CD4-positive, alpha-beta T cell treated with Interleukin-12 subunit alpha and Interleukin-12 subunit beta, for 1 hour (primary cell): ENCODE measurements around the gene TJP1.
"Not testable (repeated sequence)": the region's sequence is repeated elsewhere in the genome, so short reads cannot be mapped to it uniquely, and the experiment has no call there.

Experiments used
- DNase-seq: peaks from one replicate; pipeline ENCODE4 v3.0.0-alpha.2; 2020

Gene TJP1

DNA sequence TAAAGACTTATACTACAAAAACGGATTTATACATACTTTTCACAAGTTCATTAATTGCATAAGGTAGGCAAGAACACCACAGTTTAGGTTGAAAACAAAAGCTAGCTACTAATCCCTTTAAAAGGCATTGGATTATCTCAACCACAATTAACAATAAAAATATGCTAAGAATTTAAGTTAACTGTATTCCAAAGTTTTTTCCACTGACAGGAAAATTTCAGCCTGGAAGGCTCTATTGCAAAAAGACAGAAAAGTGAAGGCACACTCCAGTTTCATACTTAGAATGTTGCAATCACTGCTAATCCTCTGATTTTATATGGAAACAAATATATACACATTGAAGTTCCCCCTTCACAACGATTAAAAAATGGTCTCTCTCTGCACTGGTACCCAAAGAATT lies 71.5 kb downstream of the TJP1 start:
- no peak for DNase-seq

DNA sequence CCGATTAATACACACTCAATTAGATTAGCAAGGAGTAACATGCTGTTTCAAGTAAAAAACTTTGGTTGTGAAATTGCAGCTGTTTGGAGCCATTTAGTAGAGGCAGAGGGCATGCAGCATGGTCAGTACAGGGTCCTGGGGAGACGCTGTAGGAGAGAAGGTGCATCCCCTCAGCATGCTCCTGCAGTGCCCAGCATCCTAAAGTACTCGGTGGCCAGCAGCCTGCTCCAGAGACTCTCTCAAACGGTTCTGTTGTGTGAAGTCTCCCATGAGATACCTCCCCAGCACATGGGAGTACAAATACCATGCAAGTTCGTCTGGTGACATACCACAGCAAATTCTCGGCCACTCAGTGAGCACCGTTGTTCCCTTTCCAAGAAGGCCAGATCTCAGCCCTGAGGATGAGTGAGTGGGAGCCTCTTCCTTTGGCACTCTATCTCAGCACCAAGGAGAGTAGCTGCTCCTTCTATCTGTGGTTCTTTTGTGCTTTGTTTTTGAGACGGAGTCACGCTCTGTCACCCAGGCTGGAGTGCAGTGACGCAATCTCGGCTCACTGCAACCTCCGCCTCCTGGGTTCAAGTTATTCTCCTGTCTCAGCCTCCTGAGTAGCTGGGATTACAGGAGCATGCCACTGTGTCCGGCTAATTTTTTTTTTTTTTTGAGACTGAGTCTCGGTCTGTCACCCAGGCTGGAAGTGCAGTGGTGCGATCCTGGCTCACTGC lies 72.7 kb downstream of the TJP1 start:
- no peak for DNase-seq

DNA sequence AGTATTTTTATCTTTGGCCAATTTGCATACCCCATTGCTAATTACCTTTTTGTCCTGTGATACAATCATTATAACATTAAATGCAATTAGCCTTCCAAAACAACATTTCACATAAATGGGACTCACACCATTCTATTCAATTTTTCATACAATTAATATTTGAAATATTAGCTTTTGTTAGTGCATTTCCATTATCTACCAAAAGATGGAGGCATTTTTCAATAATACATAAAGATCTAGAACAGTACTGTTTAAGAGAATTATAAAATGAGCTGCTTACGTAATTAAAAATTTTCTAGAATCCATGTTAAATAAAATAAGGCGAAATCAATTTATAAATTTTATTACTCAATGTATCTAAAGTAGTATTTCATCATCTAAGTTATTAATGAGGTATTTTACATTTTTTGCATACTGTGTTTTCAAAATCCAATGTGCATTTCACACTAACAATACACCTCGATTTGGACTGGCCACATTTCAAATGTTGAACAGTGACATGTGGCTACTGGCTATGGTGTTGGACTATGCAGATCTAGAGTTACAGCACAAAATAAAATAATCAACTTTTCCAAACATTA lies 74.3 kb downstream of the TJP1 start:
- no peak for DNase-seq

- no peak for DNase-seq
These were observed 78.8 kb downstream of the TJP1 start for GRCh38 chr15:29743475-29743874.

DNA sequence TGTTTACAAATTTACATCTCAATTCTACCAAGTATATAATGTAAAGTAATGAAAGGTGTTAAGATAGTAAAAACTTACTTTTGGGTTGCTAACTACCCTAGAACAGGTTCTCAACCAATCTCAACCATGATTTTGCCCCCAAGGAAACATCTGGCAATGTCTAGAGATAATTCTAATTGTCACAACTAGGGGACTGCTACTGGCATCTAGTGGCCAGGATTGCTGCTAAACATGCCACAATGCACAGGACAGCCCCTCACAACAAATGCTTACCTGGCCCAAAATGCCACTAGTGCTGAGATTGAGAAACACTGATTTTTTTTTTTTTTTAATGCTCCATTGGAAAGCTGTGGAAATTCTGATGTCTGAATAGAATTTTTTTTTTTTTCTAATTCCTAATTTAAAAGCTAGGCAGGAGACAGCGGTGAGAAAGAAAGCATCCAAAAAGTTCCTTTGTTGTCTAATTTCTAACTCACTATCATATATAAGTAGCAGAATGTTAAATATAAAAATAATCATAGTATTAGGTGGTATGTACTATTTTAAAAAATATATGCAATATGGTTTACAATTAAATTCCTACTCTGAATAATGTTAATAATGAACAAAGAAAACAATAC lies 81.5 kb downstream of the TJP1 start:
- DNase-seq = no peak

DNA sequence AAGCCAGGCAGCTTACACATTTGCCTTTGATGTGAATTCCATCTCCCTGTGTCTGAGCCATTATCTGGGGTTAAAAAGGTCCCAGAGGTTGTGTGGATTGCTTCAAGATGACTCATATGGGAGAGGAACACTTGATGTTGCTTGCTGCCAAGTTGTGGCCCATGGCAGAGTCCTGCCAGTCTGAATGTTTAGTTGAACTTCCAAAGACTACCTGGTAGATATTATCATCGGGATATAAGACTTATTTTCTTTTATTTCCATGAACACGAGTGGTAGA lies 85.6 kb downstream of the TJP1 start:
- no peak for DNase-seq

GRCh38 chr15:29736012-29736743 lies 86.1 kb downstream of the TJP1 start:
- no peak for DNase-seq

DNA sequence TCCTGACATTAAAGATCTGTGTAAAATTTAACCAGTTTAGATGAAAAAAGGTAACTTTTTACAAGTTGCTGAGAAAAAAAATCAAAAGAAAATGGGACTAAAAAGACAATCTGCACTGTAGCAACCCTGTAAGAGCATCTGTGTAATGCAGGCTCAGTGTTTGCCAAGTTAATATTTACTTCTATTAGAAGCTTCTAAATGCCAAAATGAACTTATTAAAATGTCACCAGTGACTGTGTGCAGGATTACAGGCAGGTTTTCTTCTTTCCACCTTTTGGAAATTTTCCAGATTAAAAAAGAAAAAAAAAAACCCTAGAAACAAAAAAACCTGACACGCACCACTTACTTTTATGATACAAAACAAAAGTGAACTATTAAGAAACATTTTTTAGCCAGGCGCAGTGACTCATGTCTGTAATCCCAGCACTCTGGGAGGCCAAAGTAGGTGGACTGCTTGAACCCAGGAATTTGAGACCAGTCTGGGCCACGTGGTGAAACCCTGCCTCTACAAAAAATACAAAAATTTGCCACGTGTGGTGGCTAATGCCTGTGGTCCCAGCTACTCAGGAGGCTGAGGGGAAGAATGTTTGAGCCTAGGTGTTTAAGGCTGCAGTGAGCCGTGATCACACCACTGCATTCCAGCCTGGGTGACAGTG lies 87.2 kb downstream of the TJP1 start:
- DNase-seq = no peak

DNA sequence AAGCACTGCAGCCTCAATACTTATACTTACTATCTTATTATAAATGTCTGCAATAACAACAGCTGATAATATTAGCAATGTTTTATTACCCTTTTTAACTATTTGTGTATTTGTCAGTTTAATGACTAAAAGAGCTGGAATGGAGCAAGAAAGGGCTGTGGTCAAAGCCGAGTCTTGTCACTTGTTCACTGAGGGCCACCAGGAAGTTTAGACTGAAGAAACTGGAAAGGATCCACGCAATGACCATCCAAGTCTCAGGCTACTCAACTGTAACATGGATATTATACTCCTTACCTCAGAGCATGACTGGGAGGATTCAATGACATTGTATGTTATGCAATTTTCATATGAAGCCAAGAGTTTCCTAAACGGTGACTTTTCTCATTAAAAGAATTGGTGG lies 90.4 kb downstream of the TJP1 start:
- no peak for DNase-seq

DNA sequence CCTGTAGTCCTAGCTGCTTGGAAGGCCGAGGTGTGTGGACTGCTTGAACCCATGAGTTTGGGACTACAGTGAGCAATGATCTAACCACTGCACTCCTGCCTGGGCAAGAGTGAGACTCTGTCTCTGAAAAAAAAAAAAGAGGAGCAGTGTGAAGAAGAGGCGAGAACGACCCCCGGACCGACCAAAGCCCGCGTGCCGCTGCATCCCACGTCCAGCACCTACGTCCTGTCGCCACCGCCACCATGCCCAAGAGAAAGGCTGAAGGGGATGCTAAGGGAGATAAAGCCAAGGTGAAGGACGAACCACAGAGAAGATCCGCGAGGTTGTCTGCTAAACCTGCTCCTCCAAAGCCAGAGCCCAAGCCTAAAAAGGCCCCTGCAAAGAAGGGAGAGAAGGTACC lies 91.8 kb downstream of the TJP1 start:
- not testable (repeated sequence) for DNase-seq

GRCh38 chr15:29728418-29728817 lies 93.8 kb downstream of the TJP1 start:
- no peak for DNase-seq

GRCh38 chr15:29727871-29728270 lies 94.4 kb downstream of the TJP1 start:
- no peak for DNase-seq

DNA sequence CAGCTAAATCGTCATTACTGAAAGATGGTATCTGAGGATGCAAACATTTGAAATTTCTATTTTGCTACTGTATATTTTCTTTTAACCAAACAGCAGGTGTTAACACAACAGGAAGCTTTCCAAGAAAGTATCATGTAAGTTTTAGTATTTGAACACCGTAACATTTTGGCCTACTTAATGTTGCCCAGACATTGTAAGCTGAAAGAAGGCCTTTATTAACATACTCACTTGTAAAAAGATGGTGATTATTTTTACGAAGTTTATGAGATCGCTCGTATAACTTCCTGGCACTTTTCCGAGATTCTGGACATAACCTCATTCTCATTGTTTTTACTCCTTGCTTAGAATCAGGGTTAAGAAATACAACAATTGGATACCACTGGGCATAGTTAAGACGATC lies 95.7 kb downstream of the TJP1 start:
- DNase-seq = no peak

- no peak for DNase-seq
These were observed 98.2 kb downstream of the TJP1 start for GRCh38 chr15:29724026-29724425.

GRCh38 chr15:29713784-29714183 lies 108.5 kb downstream of the TJP1 start:
- DNase-seq = no peak

DNA sequence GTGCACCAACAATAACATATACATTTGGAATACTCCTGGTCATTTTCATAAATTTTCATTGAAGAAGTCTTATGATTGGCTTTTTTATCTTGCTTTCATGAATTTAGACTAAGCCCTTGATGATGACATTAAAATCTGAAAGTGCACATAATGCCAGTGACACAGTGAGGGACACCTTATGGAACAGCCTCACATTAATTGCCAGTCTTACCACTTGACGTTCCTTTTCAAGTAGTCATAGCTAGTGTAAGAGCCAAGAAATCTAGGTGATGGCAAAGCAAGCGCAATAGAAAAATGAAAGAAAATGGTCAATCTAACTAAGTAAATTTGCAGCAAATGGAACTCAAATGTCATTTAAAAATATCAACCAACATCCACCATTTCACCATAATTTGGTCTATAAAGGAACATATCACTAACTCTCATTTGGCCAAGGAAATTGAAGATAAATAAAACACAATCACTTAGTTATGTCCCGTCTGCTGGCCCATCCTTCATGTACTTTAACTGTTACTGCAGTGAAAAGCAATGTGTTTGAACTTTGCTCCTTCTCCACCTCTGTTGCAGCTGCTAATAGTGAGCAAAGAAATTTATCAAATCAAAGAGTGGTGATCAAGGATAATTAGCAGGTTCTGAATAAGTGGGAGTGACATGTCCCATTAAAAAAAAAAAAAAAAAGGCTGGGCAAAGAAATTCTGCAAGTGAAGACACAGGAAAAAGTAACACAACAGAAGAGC lies 110.0 kb downstream of the TJP1 start:
- no peak for DNase-seq

GRCh38 chr15:29711531-29711930 lies 110.7 kb downstream of the TJP1 start:
- DNase-seq = no peak

GRCh38 chr15:29708519-29708918 lies 113.7 kb downstream of the TJP1 start:
- DNase-seq = no peak

DNA sequence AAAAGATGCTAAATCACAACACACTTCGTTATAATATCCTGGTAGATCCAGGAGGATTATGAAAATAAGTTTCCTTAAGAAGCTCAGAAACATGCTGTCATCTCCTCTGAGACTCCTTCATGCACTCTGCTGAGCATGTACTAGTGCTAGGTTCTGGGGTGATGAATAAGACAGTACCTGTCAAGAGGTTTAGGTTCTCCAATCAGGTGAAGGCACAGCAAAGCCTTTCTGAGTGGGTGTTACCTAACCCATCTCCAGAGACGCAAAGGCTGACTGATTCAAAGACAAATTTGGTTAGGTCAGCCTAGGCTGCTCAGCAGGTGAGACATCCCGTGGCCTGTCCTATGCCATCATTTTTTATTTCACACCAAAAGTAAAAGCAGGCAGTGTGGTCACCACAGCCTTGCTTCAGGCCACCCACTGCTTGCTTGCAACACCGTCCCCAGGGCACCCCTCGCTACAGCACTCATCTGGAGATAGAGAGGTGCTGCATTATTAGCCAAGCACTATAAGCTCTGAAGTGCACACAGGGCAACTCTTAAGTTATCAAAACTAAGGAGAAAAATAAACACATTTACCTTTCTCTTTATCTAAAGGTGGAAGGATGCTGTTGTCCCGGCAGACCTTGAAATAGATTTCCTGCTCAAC lies 117.2 kb downstream of the TJP1 start:
- no peak for DNase-seq

DNA sequence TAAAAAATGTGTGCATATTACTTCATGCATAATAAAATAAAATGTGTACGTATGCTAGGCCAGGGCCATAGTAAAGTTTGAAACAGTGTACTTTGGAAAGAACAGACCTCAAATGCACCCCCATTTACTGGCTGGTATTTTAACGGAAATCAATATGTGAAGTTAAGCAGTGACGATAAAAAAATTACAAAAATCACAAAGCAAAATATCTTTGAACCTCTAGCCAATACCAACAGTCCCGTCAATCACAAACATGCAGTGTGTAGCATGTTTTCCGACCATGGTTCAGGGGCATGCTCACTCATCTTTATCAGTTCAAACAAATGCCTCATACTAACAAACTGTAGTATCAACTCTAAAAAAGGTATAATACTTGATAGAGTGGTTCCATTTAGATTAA lies 121.1 kb downstream of the TJP1 start:
- no peak for DNase-seq

- DNase-seq = no peak
These were observed 122.0 kb downstream of the TJP1 start for GRCh38 chr15:29700296-29700695.

GRCh38 chr15:29699791-29700190 lies 122.5 kb downstream of the TJP1 start:
- DNase-seq = no peak
